ENCODE measurements around the gene PVRIG.
A peak's percentile ranks its signal among the peaks of the same experiment; 100 is the strongest.
"Not testable (repeated sequence)": the region's sequence is repeated elsewhere in the genome, so short reads cannot be mapped to it uniquely, and the experiment has no call there.

PVRIG gene

DNA sequence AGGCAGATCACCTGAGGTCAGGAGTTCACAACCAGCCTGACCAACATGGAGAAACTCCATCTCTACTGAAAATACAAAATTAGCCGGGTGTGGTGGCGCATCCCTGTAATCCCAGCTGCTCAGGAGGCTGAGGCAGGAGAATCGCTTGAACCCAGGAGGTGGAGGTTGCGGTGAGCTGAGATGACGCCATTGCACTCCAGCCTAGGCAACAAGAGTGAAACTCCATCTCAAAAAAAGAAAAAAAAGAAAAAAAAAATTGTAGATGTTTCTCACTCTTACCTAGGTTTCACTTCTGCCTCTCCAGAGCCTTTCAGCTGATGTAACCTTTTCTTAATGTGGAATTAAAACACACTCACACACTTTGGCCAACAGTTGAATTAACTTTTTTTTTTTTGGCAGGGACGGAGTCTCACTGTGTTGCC, 23.8 kb upstream of the PVRIG start:
- not testable (repeated sequence) for DNase-seq

DNA sequence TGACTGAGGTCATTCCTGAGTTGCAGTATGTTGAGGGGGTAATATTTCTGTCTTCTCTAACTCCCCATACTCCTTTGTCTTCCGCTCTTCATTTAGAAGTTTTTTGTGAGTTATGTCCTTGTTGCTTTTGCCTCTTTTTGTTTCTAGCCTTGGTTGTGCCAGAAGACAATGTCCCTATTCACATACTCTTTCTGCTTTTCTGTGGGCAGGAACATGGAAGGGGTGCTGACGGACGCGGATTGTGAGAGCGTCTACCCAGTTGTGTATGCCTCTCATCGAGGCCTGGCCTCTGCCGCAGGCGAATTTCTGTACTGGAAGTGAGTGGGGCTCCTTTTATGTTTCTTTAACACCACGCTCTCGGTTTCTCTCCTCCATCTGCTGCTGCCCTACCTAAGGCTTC, 21.5 kb upstream of the PVRIG start:
- DNase-seq, result no peak

DNA sequence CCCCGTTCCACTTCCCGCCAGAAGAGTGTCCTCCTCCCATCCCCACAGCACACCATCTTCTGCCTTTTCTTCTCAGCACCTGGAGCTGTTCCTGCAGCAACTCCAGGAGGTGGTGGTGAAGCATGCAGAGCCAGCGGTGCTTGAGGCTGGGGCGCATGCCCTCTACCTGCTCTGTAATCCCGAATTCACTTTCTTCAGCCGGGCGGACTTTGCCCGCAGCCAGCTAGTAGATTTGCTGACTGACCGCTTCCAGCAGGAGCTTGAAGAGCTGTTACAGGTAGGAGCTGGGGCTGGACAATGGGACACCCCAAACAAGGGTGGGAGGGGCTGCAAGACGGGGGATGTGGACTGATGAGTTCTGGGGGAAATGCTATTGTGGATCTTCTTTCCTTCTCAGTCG, 19.1 kb upstream of the PVRIG start:
- no peak for DNase-seq

DNA sequence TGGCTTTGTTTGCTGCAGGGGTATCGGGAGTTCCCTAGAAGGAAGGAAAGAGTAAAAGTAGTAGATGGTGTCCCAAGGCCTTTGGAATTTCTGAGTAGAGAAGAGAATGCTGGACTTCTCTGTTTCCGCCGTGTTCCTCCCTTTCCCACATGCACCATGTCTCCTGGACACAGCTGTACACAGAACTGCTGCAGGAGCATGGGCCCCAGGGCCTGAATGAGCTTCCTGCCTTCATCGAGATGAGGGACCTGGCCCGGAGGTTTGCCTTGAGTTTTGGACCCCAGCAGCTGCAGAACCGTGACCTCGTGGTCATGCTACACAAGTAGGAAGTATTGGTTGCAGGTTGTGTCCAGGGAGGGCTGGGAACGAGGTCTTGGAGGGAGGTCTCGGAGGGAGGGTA, 15.3 kb upstream of the PVRIG start:
- no peak for DNase-seq

DNA sequence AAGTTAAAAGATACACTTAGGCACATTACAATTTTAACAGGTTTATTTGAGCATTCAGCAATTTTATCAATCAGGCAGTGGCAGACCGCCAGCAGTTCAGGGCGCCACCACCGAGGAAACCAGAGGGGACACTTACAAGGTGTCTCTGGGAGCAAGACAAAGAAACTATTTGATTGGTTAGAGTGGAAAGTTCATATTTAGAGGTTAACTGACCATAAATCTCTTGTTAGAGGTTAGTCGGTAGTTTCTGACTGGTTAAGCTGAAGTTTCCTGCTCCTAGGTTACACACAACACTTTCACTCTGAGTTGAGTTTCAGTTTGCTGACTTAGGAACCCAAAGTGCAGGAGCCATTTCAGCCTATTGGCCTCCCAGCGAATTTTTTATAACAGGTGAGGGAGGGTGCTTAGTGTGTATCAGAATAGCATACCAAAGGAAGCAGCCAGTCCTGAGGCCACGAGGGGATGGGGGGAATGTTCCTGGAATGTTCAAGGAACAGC, 10.8 kb upstream of the PVRIG start:
- DNase-seq, result no peak

DNA sequence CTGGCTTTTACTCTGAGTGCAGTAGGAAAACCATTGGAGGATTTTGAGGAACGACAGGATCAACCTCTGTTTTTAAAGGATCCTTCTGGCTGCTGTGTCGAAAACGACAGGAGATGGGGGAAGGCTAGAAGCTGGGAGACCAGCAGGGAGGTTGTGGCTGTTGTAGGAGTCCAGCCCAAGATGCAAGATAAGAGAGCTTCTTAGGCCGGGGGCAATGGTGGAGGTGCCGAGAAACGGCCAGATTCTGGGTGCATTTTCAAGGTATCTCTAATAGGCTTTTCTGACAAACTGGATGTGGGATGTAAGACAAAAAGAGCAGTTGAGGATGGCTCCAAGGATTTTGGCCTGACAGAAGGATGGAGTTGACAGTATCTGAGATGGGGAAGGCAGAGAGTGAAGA, 10.3 kb upstream of the PVRIG start:
- no peak for DNase-seq

DNA sequence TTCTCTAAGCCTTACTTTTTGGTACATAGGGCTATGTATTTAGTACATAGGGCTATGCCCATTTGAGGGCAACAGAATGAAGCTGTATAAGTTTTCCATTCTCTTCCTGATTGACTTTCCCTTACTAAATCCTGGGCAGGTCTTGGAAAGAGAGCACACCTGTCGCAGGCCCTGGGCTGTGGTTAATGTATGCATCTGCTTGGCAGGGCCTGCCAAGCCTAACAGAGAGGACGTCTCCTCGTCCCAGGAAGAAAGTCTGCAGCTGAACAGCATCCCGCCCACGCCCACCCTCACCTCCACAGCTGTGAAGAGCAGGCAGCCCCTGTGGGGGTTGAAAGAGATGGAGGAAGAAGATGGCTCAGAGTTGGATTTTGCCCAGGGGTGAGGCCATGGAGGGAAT, 8.9 kb upstream of the PVRIG start:
- no peak for DNase-seq

DNA sequence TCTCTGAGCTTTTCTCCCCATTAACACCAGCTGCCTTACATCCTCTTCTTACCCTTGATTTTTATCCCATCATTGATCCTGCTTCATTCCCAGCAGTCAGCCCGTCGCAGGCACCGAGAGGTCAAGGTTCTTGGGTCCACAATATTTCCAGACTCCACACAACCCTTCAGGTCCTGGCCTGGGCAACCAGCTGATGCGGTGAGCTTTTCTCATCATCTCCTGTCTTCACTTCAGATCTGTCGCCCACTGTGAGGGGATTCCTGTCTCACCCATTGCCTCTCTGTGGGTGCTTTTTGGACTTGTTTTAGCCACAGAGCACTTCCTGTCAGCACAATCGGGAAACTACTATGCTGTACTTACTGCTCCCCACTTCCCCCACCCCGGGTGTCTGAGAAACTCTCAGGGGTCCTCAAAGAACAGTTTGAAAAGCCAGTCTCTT, 8.4 kb upstream of the PVRIG start:
- DNase-seq, result no peak

DNA sequence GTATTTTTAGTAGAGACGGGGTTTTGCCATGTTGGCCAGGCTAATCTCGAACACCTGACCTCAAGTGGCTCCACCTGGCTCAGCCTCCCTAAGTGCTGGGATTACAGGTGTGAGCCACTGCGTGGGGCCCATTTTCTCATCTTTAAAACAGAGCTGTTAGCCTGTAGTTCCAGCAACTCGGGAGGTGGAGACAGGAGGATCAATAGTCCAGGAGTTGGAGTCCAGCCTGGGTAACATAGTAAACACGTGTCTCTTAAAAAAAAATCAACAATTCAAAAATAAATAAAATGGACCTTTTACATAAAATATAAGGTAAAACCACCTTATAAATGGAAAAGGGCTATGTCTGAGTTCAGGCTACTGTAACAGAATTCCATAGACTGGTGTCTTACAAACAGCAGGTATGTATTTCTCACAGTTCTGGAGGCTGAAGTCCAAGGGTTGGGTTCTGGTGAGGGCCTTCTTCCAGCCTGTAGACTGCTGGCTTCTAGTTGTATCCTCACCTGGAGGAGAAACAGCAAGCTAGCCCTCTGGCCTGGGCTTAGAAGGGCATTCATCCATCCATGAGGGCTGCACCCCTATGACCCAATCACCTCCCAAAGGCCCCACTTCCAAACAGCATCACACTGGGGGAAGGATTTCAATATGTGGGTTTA, 7.0 kb upstream of the PVRIG start:
- DNase-seq, result no peak

DNA sequence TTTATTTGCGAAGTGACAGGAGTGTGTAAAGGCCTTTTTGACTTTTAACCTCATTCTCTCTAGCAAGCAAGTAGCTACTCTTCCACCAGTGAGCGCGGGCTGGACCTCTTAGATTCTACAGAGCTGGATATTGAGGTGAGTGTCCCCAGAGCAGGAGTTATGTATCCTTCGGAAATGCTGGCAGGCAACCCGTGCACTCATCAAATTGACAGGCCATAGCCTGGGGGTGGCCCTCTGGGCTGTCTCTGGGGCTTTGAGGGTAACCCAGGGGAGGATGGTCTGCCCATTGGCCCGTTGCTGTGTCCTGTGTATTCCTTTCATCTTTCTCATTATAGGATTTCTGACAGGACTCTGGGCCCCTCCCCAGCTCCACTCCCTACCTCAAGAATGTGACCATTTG, 6.1 kb upstream of the PVRIG start:
- no peak for DNase-seq

DNA sequence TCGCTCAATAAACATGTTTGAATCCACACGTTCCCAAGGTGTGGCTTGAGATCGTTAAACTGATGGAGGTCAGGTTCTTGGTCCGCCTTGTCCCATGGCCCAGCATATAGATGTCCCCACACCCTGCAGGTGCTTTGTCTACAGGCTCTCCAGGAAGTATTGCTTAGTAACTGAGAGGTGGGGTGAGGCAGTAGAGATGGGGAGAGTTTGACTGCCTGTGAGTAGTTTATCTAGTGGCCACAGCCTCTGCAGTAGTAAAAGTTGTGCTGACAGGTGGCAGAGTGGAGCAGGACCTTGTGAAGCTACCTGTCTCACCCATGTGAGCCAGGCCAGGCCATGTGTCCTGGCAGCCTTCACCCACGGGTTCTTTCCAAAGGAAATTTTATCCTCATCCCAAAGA, 5.4 kb upstream of the PVRIG start:
- DNase-seq, result not testable (repeated sequence)

DNA sequence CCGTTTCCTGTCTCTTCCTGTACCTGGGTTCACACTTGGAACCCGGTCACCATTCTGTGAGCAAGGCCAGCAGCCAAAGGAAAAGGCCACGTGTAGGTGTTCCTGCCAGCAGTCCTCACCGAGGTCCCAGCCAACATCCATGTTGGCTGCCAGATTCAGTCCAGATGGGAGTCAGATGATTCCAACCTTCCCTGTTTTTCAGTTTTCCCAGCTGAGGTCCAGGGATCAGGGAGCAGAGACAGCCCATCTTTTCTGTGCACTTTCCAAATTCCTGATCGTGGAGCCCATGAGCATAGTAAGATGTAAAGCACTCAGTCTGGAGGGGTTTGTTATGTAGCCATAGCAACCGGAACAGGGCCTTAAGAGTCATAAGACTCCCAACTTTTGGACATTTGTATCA, 3.9 kb upstream of the PVRIG start:
- DNase-seq, result no peak

DNA sequence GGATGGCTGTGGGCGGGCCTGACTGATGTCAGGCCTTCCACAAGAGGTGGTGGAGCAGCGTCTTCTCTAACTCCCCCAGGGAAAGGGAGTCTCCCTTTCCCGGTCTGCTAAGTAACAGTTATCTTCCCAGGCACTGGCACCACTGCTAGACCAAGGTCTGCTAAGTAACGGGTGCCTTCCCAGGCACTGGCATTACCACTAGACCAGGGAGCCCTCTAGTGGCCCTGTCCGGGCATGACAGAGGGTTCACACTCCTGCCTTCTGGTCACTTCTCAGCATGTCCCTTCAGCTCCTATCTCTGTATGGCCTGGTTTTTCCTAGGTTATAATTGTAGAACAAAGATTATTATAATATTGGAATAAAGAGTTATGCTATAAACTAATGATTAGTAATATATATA, 1.8 kb upstream of the PVRIG start:
- DNase-seq, result peak; percentile 40

DNA sequence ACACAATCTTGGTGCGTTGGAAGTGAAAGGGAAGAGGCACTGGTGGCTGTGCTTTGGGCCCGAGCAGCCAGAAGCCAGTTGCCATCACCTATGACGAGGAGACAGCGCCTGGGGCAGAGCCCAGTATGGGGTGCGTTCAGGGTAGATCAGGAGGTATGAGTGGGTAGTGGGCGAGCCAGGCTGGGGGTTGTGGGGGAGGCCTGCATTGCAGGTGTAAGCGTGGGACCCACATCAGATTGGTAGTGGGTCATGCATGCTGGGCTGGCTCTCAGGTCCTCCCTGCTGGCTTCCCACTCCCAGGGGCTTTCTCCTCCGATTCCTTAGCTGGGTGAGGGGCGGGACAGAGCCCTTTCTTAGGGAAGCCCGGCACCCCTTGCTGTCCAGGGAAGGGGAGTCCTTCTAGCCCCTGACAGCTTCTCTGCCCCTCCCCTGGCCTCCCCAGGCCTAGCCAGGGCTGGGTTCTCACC, 445 bp upstream of the PVRIG start:
- DNase-seq, result no peak

DNA sequence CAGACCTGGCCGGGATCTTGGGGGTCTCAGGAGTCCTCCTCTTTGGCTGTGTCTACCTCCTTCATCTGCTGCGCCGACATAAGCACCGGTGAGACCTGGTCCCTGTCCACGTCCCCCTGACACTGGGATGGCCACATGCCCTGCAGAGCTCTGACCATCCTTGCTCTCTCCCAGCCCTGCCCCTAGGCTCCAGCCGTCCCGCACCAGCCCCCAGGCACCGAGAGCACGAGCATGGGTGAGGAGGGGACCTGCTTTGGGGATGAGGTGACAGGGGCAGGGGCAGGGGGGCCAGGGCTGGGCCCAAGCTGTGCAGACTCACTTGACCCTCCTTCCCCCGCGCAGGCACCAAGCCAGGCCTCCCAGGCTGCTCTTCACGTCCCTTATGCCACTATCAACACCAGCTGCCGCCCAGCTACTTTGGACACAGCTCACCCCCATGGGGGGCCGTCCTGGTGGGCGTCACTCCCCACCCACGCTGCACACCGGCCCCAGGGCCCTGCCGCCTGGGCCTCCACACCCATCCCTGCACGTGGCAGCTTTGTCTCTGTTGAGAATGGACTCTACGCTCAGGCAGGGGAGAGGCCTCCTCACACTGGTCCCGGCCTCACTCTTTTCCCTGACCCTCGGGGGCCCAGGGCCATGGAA, 959 bp downstream of the PVRIG start:
- DNase-seq, result no peak

DNA sequence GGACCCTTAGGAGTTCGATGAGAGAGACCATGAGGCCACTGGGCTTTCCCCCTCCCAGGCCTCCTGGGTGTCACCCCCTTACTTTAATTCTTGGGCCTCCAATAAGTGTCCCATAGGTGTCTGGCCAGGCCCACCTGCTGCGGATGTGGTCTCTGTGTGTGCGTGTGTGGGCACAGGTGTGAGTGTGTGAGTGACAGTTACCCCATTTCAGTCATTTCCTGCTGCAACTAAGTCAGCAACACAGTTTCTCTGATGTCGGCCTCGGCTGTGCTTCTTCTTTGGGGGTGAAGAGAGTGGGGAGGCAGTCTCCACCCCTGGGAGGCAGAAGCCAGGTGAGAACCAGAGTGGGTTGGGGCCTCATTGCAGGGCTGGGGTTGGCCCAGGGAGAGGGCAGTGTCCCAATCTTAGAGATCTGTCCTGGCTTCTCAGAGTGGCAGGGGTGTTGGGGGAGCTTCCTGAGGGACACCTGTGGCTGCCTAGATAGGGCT, 1.5 kb downstream of the PVRIG start:
- DNase-seq, result no peak

DNA sequence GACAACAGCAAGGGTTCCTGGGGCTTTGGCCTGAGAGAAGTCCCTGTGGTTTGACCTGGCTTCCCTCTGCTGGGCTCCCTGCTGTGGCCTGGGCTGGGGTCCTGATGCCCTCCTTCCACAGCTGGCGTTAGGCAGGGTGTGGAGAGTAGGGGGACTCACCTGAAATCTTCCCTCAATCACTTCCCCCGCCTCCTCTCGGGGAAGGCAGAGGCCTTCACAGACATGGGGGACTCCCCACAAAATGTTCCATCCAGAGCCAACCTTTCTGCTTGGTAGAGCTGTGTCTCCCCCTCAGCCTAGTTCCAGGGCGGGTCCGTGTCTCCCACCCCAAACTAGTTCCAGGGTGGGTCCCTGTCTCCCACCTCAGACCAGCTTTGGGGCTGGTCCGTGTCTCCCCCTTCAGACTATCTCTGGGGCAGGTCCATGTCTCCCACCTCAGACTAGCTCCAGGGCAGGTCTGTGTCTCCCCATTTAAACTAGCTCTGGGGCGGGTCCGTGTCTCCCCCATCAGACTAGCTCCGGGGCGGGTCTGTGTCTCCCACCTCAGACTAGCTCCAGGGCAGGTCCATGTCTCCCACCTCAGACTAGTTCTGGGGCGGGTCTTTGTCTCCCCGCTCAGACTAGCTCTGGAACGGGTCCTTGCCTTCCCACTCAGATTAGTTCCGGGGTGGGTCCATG, 2.2 kb downstream of the PVRIG start:
- no peak for DNase-seq

DNA sequence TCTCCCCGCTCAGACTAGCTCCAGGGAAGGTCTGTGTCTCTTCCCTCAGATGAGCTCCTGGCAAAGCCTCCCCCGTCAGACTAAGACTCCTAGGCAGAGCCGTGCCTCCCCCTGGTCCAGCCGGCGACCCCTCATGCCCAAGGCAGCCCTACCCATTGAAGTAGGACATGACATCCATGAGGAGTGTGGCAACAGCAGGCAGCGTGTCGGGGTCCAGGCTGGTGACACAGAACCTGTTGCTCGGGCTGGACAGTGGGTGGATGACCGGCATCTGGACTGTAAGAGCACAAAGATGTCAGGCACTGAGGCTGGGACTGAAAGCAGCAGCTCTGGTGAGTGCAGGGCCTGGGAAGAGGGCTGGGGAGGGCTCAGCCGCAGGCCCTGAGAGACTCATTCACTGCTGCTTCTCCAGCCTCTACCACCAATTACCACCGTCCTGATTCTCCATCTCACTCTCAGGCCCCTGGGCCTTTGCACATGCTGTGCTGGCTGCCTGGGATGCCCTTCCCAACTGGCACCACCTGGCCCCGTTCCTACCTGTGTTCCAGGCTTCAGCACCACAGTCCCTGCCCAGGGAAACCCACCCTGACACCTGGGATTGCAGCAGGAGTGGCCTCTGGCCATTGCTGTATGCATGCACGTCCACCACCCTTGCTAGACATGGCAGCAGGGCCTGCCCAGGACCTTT, 2.8 kb downstream of the PVRIG start:
- no peak for DNase-seq

DNA sequence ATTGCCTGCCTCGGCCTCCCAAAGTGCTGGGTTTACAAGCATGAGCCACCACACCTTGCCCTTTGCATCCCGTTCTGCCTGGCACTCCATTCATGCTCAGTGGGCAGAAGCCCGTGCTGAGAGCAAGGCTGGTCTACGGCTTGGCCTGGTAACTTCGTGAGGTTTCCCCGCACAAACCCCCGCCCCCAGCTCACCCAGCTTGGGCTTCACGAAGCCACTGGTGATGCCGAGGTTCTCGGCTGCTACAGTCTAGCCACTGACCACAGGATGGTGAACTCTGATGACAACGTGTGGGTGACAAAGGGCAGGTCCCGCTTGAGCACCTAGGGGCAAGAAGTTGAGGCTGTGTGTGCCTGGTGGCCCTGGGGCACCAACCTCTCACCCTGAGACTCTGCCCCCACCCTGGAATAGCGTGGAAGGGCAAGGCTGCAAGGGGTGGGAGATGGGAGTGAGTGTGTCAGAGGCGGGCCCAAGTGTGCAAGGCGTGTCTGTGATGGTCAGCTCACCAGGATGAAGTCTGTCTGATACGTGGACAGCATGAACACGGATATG, 3.7 kb downstream of the PVRIG start:
- not testable (repeated sequence) for DNase-seq

DNA sequence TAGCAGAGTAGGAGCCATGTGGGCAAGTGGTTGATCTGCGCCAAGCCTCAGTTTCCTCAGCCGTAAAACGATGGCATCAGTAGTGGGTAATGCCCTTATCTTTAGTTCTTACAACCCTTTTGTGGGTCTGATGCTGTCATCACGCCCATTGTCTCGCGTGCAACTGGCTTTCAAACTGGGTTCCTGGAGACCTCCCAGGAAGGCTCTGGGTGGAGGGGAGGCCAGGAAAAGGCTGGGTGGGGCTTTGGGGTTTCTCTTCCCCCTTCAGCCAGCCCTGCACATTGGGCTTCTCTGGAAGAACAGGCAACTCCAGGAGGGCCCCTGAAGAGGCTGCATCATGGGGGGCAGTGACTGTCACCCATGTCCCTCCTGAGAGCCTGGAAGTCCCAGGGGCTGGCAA, 5.1 kb downstream of the PVRIG start:
- DNase-seq, result not testable (repeated sequence)

DNA sequence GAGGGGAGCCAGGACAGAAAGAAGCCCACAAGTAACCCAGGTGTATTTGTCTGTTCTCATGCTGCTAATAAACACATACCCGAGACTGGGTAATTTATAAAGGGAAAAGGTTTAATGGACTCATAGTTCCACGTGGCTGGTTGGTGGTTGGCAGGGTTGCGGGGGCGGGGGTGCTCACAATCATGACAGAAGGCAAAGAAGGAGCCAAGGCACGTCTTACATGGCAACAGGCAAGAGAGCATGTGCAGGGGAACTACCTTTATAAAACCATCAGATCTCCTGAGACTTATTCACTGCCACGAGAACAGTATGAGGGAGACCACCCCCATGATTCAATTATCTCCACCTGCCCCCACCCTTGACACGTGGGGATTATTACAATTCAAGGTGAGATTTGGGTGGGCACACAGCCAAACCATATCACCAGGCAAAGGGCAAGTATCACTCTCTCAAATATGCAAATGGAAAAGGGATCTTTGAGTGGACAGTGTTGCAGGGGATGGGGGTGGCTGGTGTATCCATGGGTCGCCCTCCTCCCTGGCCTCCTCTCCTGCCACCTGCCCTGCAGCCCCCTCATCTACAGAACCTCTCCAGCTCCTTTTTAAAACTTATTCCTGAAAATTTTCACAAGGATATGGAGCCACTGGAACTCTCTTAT, 15.0 kb downstream of the PVRIG start:
- DNase-seq, result not testable (repeated sequence)

DNA sequence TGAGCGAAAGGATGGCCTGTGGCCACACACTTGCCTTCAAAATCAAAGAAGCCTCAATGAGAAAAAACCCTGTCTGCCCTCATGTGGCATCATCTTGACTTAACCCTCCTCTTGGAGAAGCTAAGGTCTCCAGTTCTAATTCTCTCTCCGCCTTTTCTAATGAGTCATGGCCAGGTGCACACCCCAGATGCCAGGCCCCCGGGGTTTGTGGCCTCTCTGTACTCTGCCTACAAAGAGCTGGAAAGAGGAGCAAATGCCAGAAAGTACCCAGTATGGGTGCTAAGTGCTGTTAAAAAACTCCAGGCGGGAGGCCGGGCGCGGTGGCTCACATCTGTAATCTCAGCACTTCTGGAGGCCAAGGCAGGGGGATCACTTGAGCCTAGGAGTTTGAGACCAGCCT, 20.2 kb downstream of the PVRIG start:
- not testable (repeated sequence) for DNase-seq
